Vagina (tissue), 2 donors: ENCODE results near the gene RUNX3.

Experiments
- POLR2A ChIP-seq, 2 donors: fragments of 450-650 bp; IDR thresholded peaks; one replicate each; pipeline ENCODE4 v1.6.1; 2017; ENCODE audit warnings: antibody characterized with exemption in 2 of 2, mild to moderate bottlenecking in 2 of 2, moderate library complexity in 2 of 2
- POLR2AphosphoS5 ChIP-seq, 2 donors: sonication (generic); formaldehyde crosslinking; IDR thresholded peaks; one replicate each; pipeline ENCODE4 v1.9.0; 2017; ENCODE audit warnings: antibody characterized with exemption in 2 of 2, mild to moderate bottlenecking in 2 of 2, low read depth in 1 of 2; ENCODE audit not compliant: insufficient read depth in 1 of 2
- TF ChIP-seq, protein P1 (sequence below), 3 experiments: fragments of 450-650 bp in 2 of 3; fragments of 200-600 bp in 1 of 3; sonication (generic) in 1 of 3; IDR thresholded peaks; one replicate each; pipeline ENCODE4 v1.5.1; 2017 to 2019; ENCODE audit warnings: antibody characterized with exemption in 3 of 3, mild to moderate bottlenecking in 2 of 3, moderate library complexity in 2 of 3

DNA sequence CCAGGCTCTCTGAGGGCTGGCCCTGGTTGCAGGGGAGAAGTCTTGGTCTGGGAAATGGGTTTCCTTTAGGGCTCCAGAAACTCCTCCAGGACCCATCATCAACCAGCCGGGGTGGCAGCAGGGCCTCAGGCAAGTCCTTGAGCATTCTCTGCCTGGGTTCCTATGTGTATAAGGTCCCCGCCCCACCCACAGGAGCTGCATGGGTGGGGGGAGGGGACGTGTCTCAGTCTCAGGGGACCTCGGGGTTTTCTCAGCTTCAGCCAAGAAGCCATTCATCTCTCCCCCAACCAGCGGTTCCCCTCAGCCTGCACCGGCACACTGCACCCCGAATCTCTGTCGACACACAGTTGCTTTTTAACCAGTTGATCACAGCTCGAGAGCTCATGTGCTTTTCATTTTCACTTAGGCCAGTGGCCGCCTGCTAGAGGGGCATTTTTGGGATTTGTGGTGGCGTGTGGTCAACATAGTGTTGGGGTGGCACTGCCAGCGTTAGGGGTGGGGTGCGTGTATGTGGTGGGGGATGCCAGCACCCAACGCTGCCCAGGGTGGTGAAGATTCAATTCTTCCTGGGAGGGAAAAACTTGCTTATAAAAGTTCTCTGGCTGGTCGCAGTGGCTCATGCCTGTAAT is 6.5 kb downstream of the RUNX3 start:
- TF ChIP-seq POLR2A (IDR thresholded peaks at IDR 0.05) (no peak), POLR2AphosphoS5 (IDR thresholded peaks at IDR 0.05; ENCODE audit: insufficient read depth in 1 of 2, low read depth in 1 of 2) (no peak)
- TF ChIP-seq, protein P1, sequence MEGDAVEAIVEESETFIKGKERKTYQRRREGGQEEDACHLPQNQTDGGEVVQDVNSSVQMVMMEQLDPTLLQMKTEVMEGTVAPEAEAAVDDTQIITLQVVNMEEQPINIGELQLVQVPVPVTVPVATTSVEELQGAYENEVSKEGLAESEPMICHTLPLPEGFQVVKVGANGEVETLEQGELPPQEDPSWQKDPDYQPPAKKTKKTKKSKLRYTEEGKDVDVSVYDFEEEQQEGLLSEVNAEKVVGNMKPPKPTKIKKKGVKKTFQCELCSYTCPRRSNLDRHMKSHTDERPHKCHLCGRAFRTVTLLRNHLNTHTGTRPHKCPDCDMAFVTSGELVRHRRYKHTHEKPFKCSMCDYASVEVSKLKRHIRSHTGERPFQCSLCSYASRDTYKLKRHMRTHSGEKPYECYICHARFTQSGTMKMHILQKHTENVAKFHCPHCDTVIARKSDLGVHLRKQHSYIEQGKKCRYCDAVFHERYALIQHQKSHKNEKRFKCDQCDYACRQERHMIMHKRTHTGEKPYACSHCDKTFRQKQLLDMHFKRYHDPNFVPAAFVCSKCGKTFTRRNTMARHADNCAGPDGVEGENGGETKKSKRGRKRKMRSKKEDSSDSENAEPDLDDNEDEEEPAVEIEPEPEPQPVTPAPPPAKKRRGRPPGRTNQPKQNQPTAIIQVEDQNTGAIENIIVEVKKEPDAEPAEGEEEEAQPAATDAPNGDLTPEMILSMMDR (IDR thresholded peaks at IDR 0.05): no peak
